Neural progenitor cell (in vitro differentiated cells): ENCODE data around the gene PIP5K1B.

Experiments used
- CTCF ChIP-seq: fragments of 200-600 bp; sonication (generic); IDR thresholded peaks from 2 replicates; pipeline ENCODE4 v1.5.1; 2017; ENCODE audit warnings: antibody characterized with exemption, mild to moderate bottlenecking
- EZH2 ChIP-seq: fragments of 200-600 bp; sonication (generic); IDR thresholded peaks from 2 replicates; pipeline ENCODE4 v1.6.1; 2017; ENCODE audit warnings: antibody characterized with exemption, mild to moderate bottlenecking, moderate library complexity
- EZH2phosphoT487 ChIP-seq: fragments of 200-600 bp; sonication (generic); IDR thresholded peaks from 2 replicates; pipeline ENCODE4 v1.6.1; 2017; ENCODE audit warnings: antibody characterized with exemption

DNA sequence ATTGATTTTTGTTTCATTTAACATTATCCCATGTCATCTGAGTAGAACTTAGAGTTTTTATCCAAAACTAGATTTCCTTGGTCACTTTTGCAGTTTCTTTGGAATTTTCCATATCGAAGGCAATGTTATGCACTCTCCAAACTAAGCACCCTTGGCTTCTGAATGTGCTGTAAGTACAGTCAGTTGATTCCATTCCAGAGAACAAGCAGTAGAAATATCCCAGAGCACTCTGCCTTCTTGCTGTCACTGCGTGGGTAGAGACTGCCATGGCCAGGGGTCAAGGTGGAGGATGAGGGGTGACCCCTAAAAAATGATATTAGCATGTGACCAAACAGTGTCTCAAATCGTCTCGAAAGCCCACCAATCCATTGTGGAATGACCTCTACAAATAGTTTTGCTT, 36.2 kb downstream of the PIP5K1B start:
- no peak for TF ChIP-seq CTCF
- no peak for TF ChIP-seq EZH2phosphoT487
- no peak for TF ChIP-seq EZH2
